ENCODE measurements around the gene PRB4. TPM values are rescaled to one million over a fixed set of nuclear protein-coding genes. Genes with fewer than 3 reads are reported as not detected.

PRB4 gene
- total and polyA plus RNA-seq, 2 experiments from 2014 or later, result not detected

GRCh38 chr12:11307143-11307542, 3.1 kb downstream of the PRB4 start:
- H3K27ac Mint-ChIP-seq, result no peak overlapping the region
- H3K27ac ChIP-seq (ENCODE audit: low read depth), result no peak overlapping the region
- H3K36me3 Mint-ChIP-seq (ENCODE audit: low read depth), result no peaks in the 10 kb centered on the region
- H3K36me3 ChIP-seq (ENCODE audit: insufficient read depth), result no peaks in the 10 kb centered on the region
- no peaks in the 10 kb centered on the region for H3F3A ChIP-seq (replicated peaks; ENCODE audit: low read depth)
- DNase-seq (ENCODE audit: low spot score), result no peak
- H3K4me1 Mint-ChIP-seq, result peaks cover 2% of the 10 kb centered on the region; the same call in 2 of the 3 replicates
- no peak for ATAC-seq
- H3K27me3 Mint-ChIP-seq (ENCODE audit: insufficient read depth, low read depth, poor library complexity), result no peaks in the 10 kb centered on the region
- H3K9me2 ChIP-seq (ENCODE audit: insufficient read depth), result no peaks in the 10 kb centered on the region
- no peak overlapping the region for H2AFZ ChIP-seq
- TF ChIP-seq JUNB (IDR thresholded peaks at IDR 0.05; ENCODE audit: unreplicated experiment), result no peak
- TF ChIP-seq ZNF462 (CRISPR knock-in tag; IDR thresholded peaks at IDR 0.05), result no peak
- no peak for TF ChIP-seq REST (IDR thresholded peaks at IDR 0.05; ENCODE audit: unreplicated experiment)
- H3K4me3 Mint-ChIP-seq, result no peak overlapping the region
- no peak overlapping the region for H3K4me2 ChIP-seq
- no peaks in the 10 kb centered on the region for H3K27me3 ChIP-seq (ENCODE audit: insufficient read depth)
- H4K20me1 ChIP-seq (replicated peaks; ENCODE audit: insufficient read depth), result no peaks in the 10 kb centered on the region
- no peak overlapping the region for H3K4me3 ChIP-seq
- no peaks in the 10 kb centered on the region for H3K4me1 ChIP-seq (ENCODE audit: insufficient read depth)
- no peaks in the 10 kb centered on the region; the same call in 2 of the 3 replicates for H3K9me3 Mint-ChIP-seq
- no peaks in the 10 kb centered on the region for H3K79me2 ChIP-seq (replicated peaks; ENCODE audit: insufficient read depth)

Data from GM23338 (cell line).